PC-3 (cell line): ENCODE results near the gene FXYD3. TPM values are rescaled to one million over a fixed set of nuclear protein-coding genes. Genes with fewer than 3 reads are reported as not detected.

Experiments used
- ATAC-seq: fragments of 200-7000 bp; cut with Tn5 transposase; 2 replicates; pipeline ENCODE4 v1.9.1; 2020; ENCODE audit warnings: mild to moderate bottlenecking, moderate library complexity
- BruUV-seq: library from RNA; stranded (reverse); fragments of 400-500 nt; replicated peaks from 2 replicates; lab custom pipeline; 2021; lab: Mats Ljungman, UMichigan
- CTCF ChIA-PET: fragments of 300-600 bp; sonication (Branson Sonifier 250); formaldehyde crosslinking; loops from one replicate; lab custom pipeline; 2022; ENCODE audit warnings: antibody characterized with exemption; lab: Charles Lee
- POLR2A ChIA-PET: fragments of 300-600 bp; sonication (Branson Sonifier 250); formaldehyde crosslinking; loops from one replicate; lab custom pipeline; 2022; ENCODE audit warnings: antibody characterized with exemption; ENCODE audit not compliant: unreplicated experiment; lab: Charles Lee
- DNase-seq: peaks from one replicate; pipeline ENCODE4 v3.0.0-alpha.2; 2015
- H2AFZ ChIP-seq: fragments of 300-600 bp; sonication (generic); 2 replicates; pipeline ENCODE4 v1.6.0; 2016; ENCODE audit warnings: antibody characterized with exemption, low read length
- H3F3A ChIP-seq: fragments of 300-600 bp; sonication (generic); one replicate; pipeline ENCODE4 v1.6.0; 2017; ENCODE audit warnings: antibody characterized with exemption, low read length, control low read depth, mild to moderate bottlenecking; ENCODE audit not compliant: unreplicated experiment
- H3K27ac ChIP-seq: fragments of 300-600 bp; sonication (generic); 2 replicates; pipeline ENCODE4 v1.5.1; 2016; ENCODE audit warnings: mild to moderate bottlenecking, low read length
- H3K27me3 ChIP-seq: fragments of 300-600 bp; sonication (generic); 2 replicates; pipeline ENCODE4 v1.6.1; 2016; ENCODE audit warnings: low read length, mixed read lengths
- H3K36me3 ChIP-seq: fragments of 300-600 bp; sonication (generic); 2 replicates; pipeline ENCODE4 v1.6.1; 2016; ENCODE audit warnings: low read depth, mixed run types, low read length, mixed read lengths
- H3K4me1 ChIP-seq: fragments of 300-600 bp; sonication (generic); 2 replicates; pipeline ENCODE4 v1.5.1; 2016; ENCODE audit warnings: low read length; ENCODE audit not compliant: insufficient read depth
- H3K4me2 ChIP-seq: fragments of 300-600 bp; sonication (generic); 2 replicates; pipeline ENCODE4 v1.6.0; 2016; ENCODE audit warnings: low read length
- H3K4me3 ChIP-seq: fragments of 300-600 bp; sonication (generic); 2 replicates; pipeline ENCODE4 v1.5.1; 2016; ENCODE audit warnings: mild to moderate bottlenecking, low read length, mixed read lengths
- H3K79me2 ChIP-seq: fragments of 300-600 bp; sonication (generic); 2 replicates; pipeline ENCODE4 v1.6.1; 2017; ENCODE audit warnings: low read length, mixed read lengths
- H3K9ac ChIP-seq: fragments of 300-600 bp; sonication (generic); 2 replicates; pipeline ENCODE4 v1.6.0; 2016; ENCODE audit warnings: mild to moderate bottlenecking, low read length
- H3K9me2 ChIP-seq: fragments of 300-600 bp; sonication (generic); replicated peaks from 2 replicates; pipeline ENCODE4 v1.6.1; 2016; ENCODE audit warnings: mixed run types, low read length, mixed read lengths
- H3K9me3 ChIP-seq: fragments of 300-600 bp; sonication (generic); 2 replicates; pipeline ENCODE4 v1.6.1; 2016; ENCODE audit warnings: low read length, mixed read lengths
- H4K20me1 ChIP-seq: fragments of 300-600 bp; sonication (generic); 2 replicates; pipeline ENCODE4 v1.6.1; 2016; ENCODE audit warnings: low read length, mixed read lengths
- EZH2 ChIP-seq: fragments of 300-600 bp; sonication (generic); IDR thresholded peaks from one replicate; pipeline ENCODE4 v1.6.1; 2017; ENCODE audit warnings: antibody characterized with exemption, mild to moderate bottlenecking, low read length; ENCODE audit not compliant: unreplicated experiment
- EZH2phosphoT487 ChIP-seq: fragments of 300-600 bp; sonication (generic); IDR thresholded peaks from 2 replicates; pipeline ENCODE4 v1.6.1; 2018; ENCODE audit warnings: mild to moderate bottlenecking, antibody characterized with exemption, low read length, borderline replicate concordance
- intact Hi-C: fragments of 100-400 bp; cut with micrococcal nuclease; formaldehyde crosslinking; loops from 2 replicates; pipeline ENCODE4 v1.9.0; 2023
- total RNA-seq: library from RNA; depleted of rRNA; stranded (reverse); fragments of >200 nt; gene quantifications from 2 replicates; pipeline ENCODE4 v1.2.3, GENCODE V29; 2014
- TF ChIP-seq, protein P1 (sequence below): fragments of 300-600 bp; sonication (generic); conservative IDR thresholded peaks from 2 replicates; pipeline ENCODE4 v1.5.1; 2017; ENCODE audit warnings: antibody characterized with exemption, low read depth, mild to moderate bottlenecking, low read length

Gene FXYD3
- total RNA-seq, 1 experiment from 2014 or later = 61.6 TPM

DNA sequence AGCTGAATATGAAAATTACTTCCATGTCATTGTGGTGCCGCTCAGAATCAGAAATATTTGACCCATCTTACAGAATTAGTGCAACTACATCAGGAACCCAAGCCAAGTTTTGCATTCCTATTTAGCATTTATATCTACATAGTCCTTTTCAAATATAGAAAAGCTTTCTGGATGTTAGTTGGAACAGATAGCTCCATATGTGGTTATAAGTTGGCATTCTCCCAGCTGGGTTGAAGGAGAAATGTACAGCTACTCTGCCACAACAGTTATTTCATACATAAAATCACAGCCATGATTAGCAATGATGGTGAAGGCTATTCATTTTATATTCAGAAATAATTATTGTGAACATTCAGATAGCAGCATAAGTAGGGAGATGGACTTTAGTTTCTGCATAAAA, 45.9 kb upstream of the FXYD3 start:
- H3K4me1 ChIP-seq = peaks cover 11% of the 10 kb centered on the region
- no peaks in the 10 kb centered on the region for H4K20me1 ChIP-seq
- H3K27ac ChIP-seq = no peak overlapping the region
- TF ChIP-seq EZH2 (no peak), EZH2phosphoT487 (no peak)
- TF ChIP-seq, protein P1, sequence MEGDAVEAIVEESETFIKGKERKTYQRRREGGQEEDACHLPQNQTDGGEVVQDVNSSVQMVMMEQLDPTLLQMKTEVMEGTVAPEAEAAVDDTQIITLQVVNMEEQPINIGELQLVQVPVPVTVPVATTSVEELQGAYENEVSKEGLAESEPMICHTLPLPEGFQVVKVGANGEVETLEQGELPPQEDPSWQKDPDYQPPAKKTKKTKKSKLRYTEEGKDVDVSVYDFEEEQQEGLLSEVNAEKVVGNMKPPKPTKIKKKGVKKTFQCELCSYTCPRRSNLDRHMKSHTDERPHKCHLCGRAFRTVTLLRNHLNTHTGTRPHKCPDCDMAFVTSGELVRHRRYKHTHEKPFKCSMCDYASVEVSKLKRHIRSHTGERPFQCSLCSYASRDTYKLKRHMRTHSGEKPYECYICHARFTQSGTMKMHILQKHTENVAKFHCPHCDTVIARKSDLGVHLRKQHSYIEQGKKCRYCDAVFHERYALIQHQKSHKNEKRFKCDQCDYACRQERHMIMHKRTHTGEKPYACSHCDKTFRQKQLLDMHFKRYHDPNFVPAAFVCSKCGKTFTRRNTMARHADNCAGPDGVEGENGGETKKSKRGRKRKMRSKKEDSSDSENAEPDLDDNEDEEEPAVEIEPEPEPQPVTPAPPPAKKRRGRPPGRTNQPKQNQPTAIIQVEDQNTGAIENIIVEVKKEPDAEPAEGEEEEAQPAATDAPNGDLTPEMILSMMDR = no peak
- ATAC-seq (no peak), DNase-seq (no peak)
- H3K9me3 ChIP-seq = no peaks in the 10 kb centered on the region
- no peaks in the 10 kb centered on the region for H3F3A ChIP-seq
- H3K9ac ChIP-seq = no peak overlapping the region
- no peaks in the 10 kb centered on the region for H3K9me2 ChIP-seq
- no peak overlapping the region for H2AFZ ChIP-seq
- ChIA-PET CTCF (no interaction called here), POLR2A (no interaction called here)
- no peaks in the 10 kb centered on the region for H3K36me3 ChIP-seq
- BruUV-seq = no TSS peak
- no peak overlapping the region for H3K4me2 ChIP-seq
- no peaks in the 10 kb centered on the region for H3K79me2 ChIP-seq
- no peaks in the 10 kb centered on the region for H3K27me3 ChIP-seq
- no peak overlapping the region for H3K4me3 ChIP-seq
- intact Hi-C loops = loop anchor here (5.0 kb wide), 1 partner anchor 73 kb away; the partner anchor contains the start of gene FXYD7

DNA sequence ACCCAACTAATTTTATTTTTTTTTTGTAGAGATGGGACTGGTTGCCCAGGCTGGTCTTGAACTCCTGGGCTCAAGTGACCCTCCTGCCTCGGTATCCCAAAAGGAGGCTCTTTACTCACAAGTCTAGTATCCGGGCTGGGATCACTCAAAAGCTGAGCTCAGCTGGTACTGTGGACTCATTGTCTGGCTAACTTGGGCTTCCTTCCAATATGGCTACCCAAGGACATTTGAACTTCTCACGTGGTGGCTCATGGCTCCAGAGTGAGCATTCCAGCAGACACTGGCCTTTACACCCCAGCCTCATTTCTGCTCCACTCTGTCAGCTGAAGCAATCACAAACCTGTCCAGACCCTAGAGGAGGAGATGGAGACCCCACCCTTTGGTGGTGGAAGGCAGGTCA, 45.2 kb upstream of the FXYD3 start:
- TF ChIP-seq EZH2phosphoT487 = no peak
- no peak for TF ChIP-seq EZH2
- TF ChIP-seq, protein P1 = no peak
- Histone ChIP-seq H3F3A (no peaks in the 10 kb centered on the region), H3K4me3 (no peak overlapping the region), H3K9ac (no peak overlapping the region), H3K9me3 (no peaks in the 10 kb centered on the region), H4K20me1 (no peaks in the 10 kb centered on the region), H3K9me2 (no peaks in the 10 kb centered on the region), H3K27me3 (no peaks in the 10 kb centered on the region), H3K4me1 (peaks cover 11% of the 10 kb centered on the region), H3K4me2 (no peak overlapping the region), H2AFZ (no peak overlapping the region), H3K36me3 (no peaks in the 10 kb centered on the region), H3K27ac (no peak overlapping the region), H3K79me2 (no peaks in the 10 kb centered on the region)
- no peak for DNase-seq
- BruUV-seq = no TSS peak
- POLR2A ChIA-PET = no interaction called here
- intact Hi-C loops = no loop called here
- ATAC-seq = no peak
- CTCF ChIA-PET = no interaction called here

DNA sequence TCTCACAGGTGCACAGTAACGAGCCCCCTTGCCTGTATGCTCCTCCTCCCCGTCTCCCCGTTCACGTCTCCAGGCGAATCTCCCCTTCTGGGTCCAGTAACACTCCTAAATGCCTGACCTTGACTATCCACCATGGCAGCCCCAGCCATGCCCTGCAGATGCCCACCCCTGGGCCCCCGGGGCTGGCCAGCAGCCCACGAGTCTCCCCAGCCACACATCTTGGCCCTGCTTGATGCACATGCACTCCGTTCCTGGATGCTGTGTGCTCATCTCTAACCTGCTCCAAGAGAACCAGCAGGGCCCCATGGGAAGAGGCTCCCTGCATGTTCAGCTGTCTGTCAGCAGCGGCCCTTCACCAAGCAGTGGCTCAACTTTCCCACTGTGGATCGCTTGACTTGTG, 42.1 kb upstream of the FXYD3 start:
- no peaks in the 10 kb centered on the region for H3K9me3 ChIP-seq
- ATAC-seq (no peak), DNase-seq (no peak)
- intact Hi-C loops = no loop called here
- H4K20me1 ChIP-seq = no peaks in the 10 kb centered on the region
- H3K4me3 ChIP-seq = no peak overlapping the region
- no peak overlapping the region for H3K4me2 ChIP-seq
- ChIA-PET CTCF (no interaction called here), POLR2A (no interaction called here)
- no peaks in the 10 kb centered on the region for H3K9me2 ChIP-seq
- BruUV-seq = no TSS peak
- H3K9ac ChIP-seq = no peak overlapping the region
- H3K79me2 ChIP-seq = no peaks in the 10 kb centered on the region
- H3K27ac ChIP-seq = no peak overlapping the region
- TF ChIP-seq EZH2 (no peak), EZH2phosphoT487 (no peak)
- TF ChIP-seq, protein P1 = no peak
- no peaks in the 10 kb centered on the region for H3K36me3 ChIP-seq
- H3F3A ChIP-seq = no peaks in the 10 kb centered on the region
- H3K27me3 ChIP-seq = no peaks in the 10 kb centered on the region
- no peak overlapping the region for H2AFZ ChIP-seq
- H3K4me1 ChIP-seq = peaks cover 5% of the 10 kb centered on the region
